HEK293 (cell line): ENCODE data around the gene HPX.
A peak's percentile ranks its signal among the peaks of the same experiment; 100 is the strongest.

Source experiments
- CTCF ChIA-PET: fragments of 350-600 bp; formaldehyde crosslinking; extraction: SDS; loops from one replicate; lab custom pipeline; 2021; ENCODE audit warnings: antibody characterized with exemption; lab: Yijun Ruan, JAX
- POLR2A ChIA-PET: fragments of 300-600 bp; formaldehyde crosslinking; extraction: SDS; loops from one replicate; lab custom pipeline; 2020; ENCODE audit warnings: antibody characterized with exemption, inconsistent platforms; lab: Yijun Ruan, JAX
- H3K27ac ChIP-seq: fragments of 200-500 bp; sonication (Bioruptor generic); 2 replicates; pipeline ENCODE4 v1.5.1; 2014; ENCODE audit warnings: low read depth, low read length, control low read depth, inconsistent platforms; ENCODE audit errors: extremely low read depth
- H3K36me3 ChIP-seq, 2 experiments: fragments of 200-500 bp in 1 of 2; sonication (Bioruptor generic) in 1 of 2; 1 replicate in 1 of 2; 2 replicates in 1 of 2; pipeline ENCODE4 v1.5.1; 2014 to 2017; ENCODE audit warnings: inconsistent platforms in 2 of 2, low read length in 2 of 2; ENCODE audit not compliant: control insufficient read depth in 2 of 2, insufficient read depth in 1 of 2
- H3K4me1 ChIP-seq: fragments of 200-500 bp; sonication (Bioruptor generic); 2 replicates; pipeline ENCODE4 v1.5.1; 2014; ENCODE audit warnings: mild to moderate bottlenecking, low read length, inconsistent platforms; ENCODE audit not compliant: control insufficient read depth, insufficient read depth
- H3K4me3 ChIP-seq: 2 replicates; pipeline ENCODE4 v1.5.1; 2011; ENCODE audit warnings: low read depth, mild to moderate bottlenecking, control low read depth, low read length, moderate library complexity
- H3K9me3 ChIP-seq: fragments of 200-500 bp; sonication (Bioruptor generic); 2 replicates; pipeline ENCODE4 v1.5.1; 2014; ENCODE audit warnings: low read depth, low read length, inconsistent platforms; ENCODE audit not compliant: control insufficient read depth, insufficient read depth
- AEBP2 ChIP-seq: fragments of 450-650 bp; formaldehyde crosslinking; IDR thresholded peaks from 2 replicates; pipeline ENCODE4 v1.5.1; 2016; ENCODE audit warnings: missing biosample characterization, missing genetic modification characterization, borderline replicate concordance
- EGR2 ChIP-seq: fragments of 450-650 bp; formaldehyde crosslinking; IDR thresholded peaks from 2 replicates; pipeline ENCODE4 v1.5.1; 2016; ENCODE audit warnings: low read depth, missing biosample characterization, missing genetic modification characterization
- ELK4 ChIP-seq: IDR thresholded peaks from 2 replicates; pipeline ENCODE4 v1.6.1; 2011; ENCODE audit warnings: mild to moderate bottlenecking, low read depth, low read length, borderline replicate concordance
- FEZF1 ChIP-seq: fragments of 450-650 bp; formaldehyde crosslinking; IDR thresholded peaks from 2 replicates; pipeline ENCODE4 v1.5.1; 2016; ENCODE audit warnings: missing biosample characterization, missing genetic modification characterization
- INSM2 ChIP-seq: fragments of 450-650 bp; formaldehyde crosslinking; IDR thresholded peaks from 2 replicates; pipeline ENCODE4 v1.5.1; 2016; ENCODE audit warnings: missing biosample characterization, missing genetic modification characterization
- SALL2 ChIP-seq: fragments of 450-650 bp; formaldehyde crosslinking; IDR thresholded peaks from 2 replicates; pipeline ENCODE4 v1.5.0; 2017; ENCODE audit warnings: missing biosample characterization, mild to moderate bottlenecking, missing genetic modification characterization, borderline replicate concordance
- ZEB2 ChIP-seq: fragments of 450-650 bp; formaldehyde crosslinking; IDR thresholded peaks from 2 replicates; pipeline ENCODE4 v1.5.1; 2016; ENCODE audit warnings: missing biosample characterization, missing genetic modification characterization
- ZFHX2 ChIP-seq: fragments of 450-650 bp; formaldehyde crosslinking; conservative IDR thresholded peaks from 2 replicates; pipeline ENCODE4 v1.5.1; 2016; ENCODE audit warnings: missing biosample characterization, missing genetic modification characterization
- ZNF155 ChIP-seq: fragments of 450-650 bp; formaldehyde crosslinking; IDR thresholded peaks from 2 replicates; pipeline ENCODE4 v1.5.1; 2016; ENCODE audit warnings: missing biosample characterization, missing genetic modification characterization
- ZNF16 ChIP-seq: fragments of 450-650 bp; formaldehyde crosslinking; IDR thresholded peaks from 2 replicates; pipeline ENCODE4 v1.5.1; 2016; ENCODE audit warnings: low read depth, missing biosample characterization, missing genetic modification characterization
- ZNF221 ChIP-seq: fragments of 450-650 bp; formaldehyde crosslinking; IDR thresholded peaks from 2 replicates; pipeline ENCODE4 v1.5.1; 2017; ENCODE audit warnings: missing biosample characterization, missing genetic modification characterization, borderline replicate concordance
- ZNF266 ChIP-seq: fragments of 450-650 bp; formaldehyde crosslinking; IDR thresholded peaks from 2 replicates; pipeline ENCODE4 v1.5.1; 2016; ENCODE audit warnings: missing biosample characterization, missing genetic modification characterization, low read depth
- ZNF274 ChIP-seq, 2 experiments: fragments of 200-500 bp in 1 of 2; fragments of 450-650 bp in 1 of 2; sonication (Bioruptor generic) in 1 of 2; formaldehyde crosslinking in 1 of 2; IDR thresholded peaks; 2 replicates each; pipeline versions ENCODE4 v1.5.1 to v1.6.1; 2014 to 2016; ENCODE audit warnings: borderline replicate concordance in 1 of 2, inconsistent platforms in 1 of 2, low read length in 1 of 2, missing biosample characterization in 1 of 2, missing genetic modification characterization in 1 of 2
- ZNF335 ChIP-seq: fragments of 450-650 bp; formaldehyde crosslinking; conservative IDR thresholded peaks from 2 replicates; pipeline ENCODE4 v1.5.1; 2016; ENCODE audit warnings: missing biosample characterization, missing genetic modification characterization
- ZNF426 ChIP-seq: fragments of 450-650 bp; formaldehyde crosslinking; IDR thresholded peaks from 2 replicates; pipeline ENCODE4 v1.5.1; 2017; ENCODE audit warnings: missing biosample characterization, missing genetic modification characterization, mild to moderate bottlenecking, inconsistent platforms, moderate library complexity
- ZNF473 ChIP-seq: fragments of 450-650 bp; formaldehyde crosslinking; IDR thresholded peaks from 2 replicates; pipeline ENCODE4 v1.5.1; 2017; ENCODE audit warnings: missing biosample characterization, missing genetic modification characterization
- ZNF521 ChIP-seq: fragments of 450-650 bp; formaldehyde crosslinking; IDR thresholded peaks from 2 replicates; pipeline ENCODE4 v1.5.1; 2017; ENCODE audit warnings: missing biosample characterization, mild to moderate bottlenecking, missing genetic modification characterization
- ZNF660 ChIP-seq: fragments of 450-650 bp; IDR thresholded peaks from 2 replicates; pipeline ENCODE4 v1.5.1; 2018; ENCODE audit warnings: missing biosample characterization, mild to moderate bottlenecking, missing genetic modification characterization
- ZNF701 ChIP-seq: fragments of 450-650 bp; formaldehyde crosslinking; IDR thresholded peaks from 2 replicates; pipeline ENCODE4 v1.5.1; 2016; ENCODE audit warnings: missing biosample characterization, missing genetic modification characterization
- ZNF707 ChIP-seq: fragments of 450-650 bp; formaldehyde crosslinking; IDR thresholded peaks from 2 replicates; pipeline ENCODE4 v1.5.1; 2016; ENCODE audit warnings: missing biosample characterization, missing genetic modification characterization
- ZNF776 ChIP-seq: fragments of 450-650 bp; formaldehyde crosslinking; IDR thresholded peaks from 2 replicates; pipeline ENCODE4 v1.5.0; 2017; ENCODE audit warnings: missing biosample characterization, missing genetic modification characterization, borderline replicate concordance

The HPX gene

GRCh38 chr11:6433998-6434660 is 6.7 kb downstream of the HPX start:
- no peaks in the 10 kb centered on the region for H3K4me1 ChIP-seq
- ChIA-PET POLR2A (no interaction called here), CTCF (interaction anchor here (2.0 to 2.5 kb wide), 3 partner anchors 10 to 55 kb away, joined by 7 to 9 read pairs (median 8); no protein-coding TSS in a partner anchor)
- no peaks in the 10 kb centered on the region for H3K36me3 ChIP-seq
- no peak overlapping the region for H3K4me3 ChIP-seq
- no peak overlapping the region for H3K27ac ChIP-seq
- no peaks in the 10 kb centered on the region for H3K9me3 ChIP-seq
- 0 out of 2 replicates have a peak, but pooled peaks have one; percentile 19 for TF ChIP-seq ZFHX2 (tag by site-specific recombination)
- no peak for TF ChIP-seq ZNF266 (tag by site-specific recombination)

GRCh38 chr11:6431861-6432260 is 8.9 kb downstream of the HPX start:
- Histone ChIP-seq H3K4me3 (no peak overlapping the region), H3K9me3 (no peaks in the 10 kb centered on the region), H3K36me3 (no peaks in the 10 kb centered on the region), H3K4me1 (no peaks in the 10 kb centered on the region), H3K27ac (no peak overlapping the region)
- ChIA-PET POLR2A (no interaction called here), CTCF (interaction anchor here (0.9 to 2.5 kb wide), 3 partner anchors 11 to 74 kb away, joined by 3 to 7 read pairs (median 4); no protein-coding TSS in a partner anchor)
- no peak for TF ChIP-seq ZNF701 (tag by site-specific recombination)
- TF ChIP-seq ZNF335 (tag by site-specific recombination), result no peak
- TF ChIP-seq ZNF16, result no peak
- TF ChIP-seq ZNF707 (tag by site-specific recombination), result no peak
- no peak for TF ChIP-seq ZEB2 (tag by site-specific recombination)
- no peak for TF ChIP-seq ZNF274 (IDR thresholded peaks at IDR 0.05; ENCODE audit: low read length)
- TF ChIP-seq ZNF274 (tag by site-specific recombination; IDR thresholded peaks at IDR 0.05; ENCODE audit: borderline replicate concordance), result no peak

- Histone ChIP-seq H3K4me1 (no peaks in the 10 kb centered on the region), H3K27ac (no peak overlapping the region), H3K9me3 (no peaks in the 10 kb centered on the region), H3K4me3 (no peak overlapping the region), H3K36me3 (no peaks in the 10 kb centered on the region)
- CTCF ChIA-PET, result interaction anchor here (0.7 to 5.0 kb wide), 7 partner anchors 11 to 103 kb away, joined by 3 to 43 read pairs (median 3); partner anchors contain the start of gene HPX
- POLR2A ChIA-PET, result no interaction called here
- TF ChIP-seq FEZF1 (tag by site-specific recombination) (no peak), ZNF660 (tag by site-specific recombination) (no peak), INSM2 (no peak), ZNF221 (tag by site-specific recombination) (no peak), SALL2 (no peak), ZNF155 (tag by site-specific recombination) (no peak), ZNF426 (tag by site-specific recombination) (no peak), ELK4 (no peak), EGR2 (tag by site-specific recombination) (no peak), AEBP2 (no peak), ZNF776 (tag by site-specific recombination) (no peak), ZNF473 (tag by site-specific recombination) (no peak), ZNF521 (tag by site-specific recombination) (no peak)
Observed at GRCh38 chr11:6427516-6427915, 13.3 kb downstream of the HPX start.
